Esophagus muscularis mucosa (tissue), 4 donors: ENCODE data around the gene ZRANB1.

Experiments
- CTCF ChIP-seq, 3 experiments: fragments of 200-600 bp in 2 of 3; fragments of 450-650 bp in 1 of 3; sonication (generic) in 2 of 3; IDR thresholded peaks; one replicate each; pipeline ENCODE4 v1.5.1; 2017 to 2019; ENCODE audit warnings: antibody characterized with exemption in 3 of 3, mild to moderate bottlenecking in 2 of 3, moderate library complexity in 1 of 3
- EP300 ChIP-seq: sonication (generic); formaldehyde crosslinking; IDR thresholded peaks from one replicate; pipeline ENCODE4 v1.6.1; 2017; ENCODE audit warnings: antibody characterized with exemption
- POLR2A ChIP-seq: fragments of 450-650 bp; IDR thresholded peaks from one replicate; pipeline ENCODE4 v1.6.1; 2017; ENCODE audit warnings: antibody characterized with exemption, moderate library complexity, mild to moderate bottlenecking, low read depth
- POLR2AphosphoS5 ChIP-seq, 2 donors: sonication (generic); formaldehyde crosslinking; IDR thresholded peaks; one replicate each; pipeline ENCODE4 v1.6.1; 2017; ENCODE audit warnings: antibody characterized with exemption in 2 of 2

GRCh38 chr10:124906551-124907001, 35.3 kb upstream of the ZRANB1 start:
- TF ChIP-seq CTCF (IDR thresholded peaks at IDR 0.05) (no peak), POLR2A (no peak), POLR2AphosphoS5 (IDR thresholded peaks at IDR 0.05) (no peak), EP300 (no peak)
